Measurements from ENCODE around the gene SELPLG.
A peak's percentile ranks its signal among the peaks of the same experiment; 100 is the strongest.

SELPLG gene

GRCh38 chr12:108645686-108646599 is 12.2 kb upstream of the SELPLG start:
- Histone ChIP-seq H3K4me1 (ENCODE audit: control insufficient read depth, insufficient read depth, low read length, poor library complexity, severe bottlenecking) (peaks cover 32% of the 10 kb centered on the region), H3K27ac (ENCODE audit: low read depth, low read length, severe bottlenecking) (no peak overlapping the region), H3K4me3 (ENCODE audit: extremely low read depth, insufficient read depth, low read length, poor library complexity, severe bottlenecking) (no peak overlapping the region), H3K36me3 (ENCODE audit: control insufficient read depth, insufficient read depth, low read length) (peaks cover 90% of the 10 kb centered on the region), H3K9me3 (ENCODE audit: control insufficient read depth, low read length) (no peaks in the 10 kb centered on the region)
- WGBS, 2 experiments (ENCODE audit: insufficient coverage in 2 of 2): 93 to 96% methylated on average over 7 to 13 of the region's 15 CpGs

GRCh38 chr12:108644811-108645120 is 11.1 kb upstream of the SELPLG start:
- Histone ChIP-seq H3K4me3 (ENCODE audit: extremely low read depth, insufficient read depth, low read length, poor library complexity, severe bottlenecking) (no peak overlapping the region), H3K36me3 (ENCODE audit: control insufficient read depth, insufficient read depth, low read length) (peaks cover 78% of the 10 kb centered on the region), H3K9me3 (ENCODE audit: control insufficient read depth, low read length) (no peaks in the 10 kb centered on the region), H3K27ac (ENCODE audit: low read depth, low read length, severe bottlenecking) (no peak overlapping the region), H3K4me1 (ENCODE audit: control insufficient read depth, insufficient read depth, low read length, poor library complexity, severe bottlenecking) (peaks cover 25% of the 10 kb centered on the region)
- 97 to 100% methylated on average over 6 of the region's 7 CpGs for WGBS, 2 experiments (ENCODE audit: insufficient coverage in 2 of 2)

GRCh38 chr12:108643941-108644810 is 10.5 kb upstream of the SELPLG start:
- Histone ChIP-seq H3K36me3 (ENCODE audit: control insufficient read depth, insufficient read depth, low read length) (peaks cover 72% of the 10 kb centered on the region), H3K27ac (ENCODE audit: low read depth, low read length, severe bottlenecking) (no peak overlapping the region), H3K9me3 (ENCODE audit: control insufficient read depth, low read length) (no peaks in the 10 kb centered on the region), H3K4me3 (ENCODE audit: extremely low read depth, insufficient read depth, low read length, poor library complexity, severe bottlenecking) (no peak overlapping the region), H3K4me1 (ENCODE audit: control insufficient read depth, insufficient read depth, low read length, poor library complexity, severe bottlenecking) (peaks cover 28% of the 10 kb centered on the region)
- 92 to 95% methylated on average over 15 to 18 of the region's 18 CpGs for WGBS, 2 experiments (ENCODE audit: insufficient coverage in 2 of 2)

DNA sequence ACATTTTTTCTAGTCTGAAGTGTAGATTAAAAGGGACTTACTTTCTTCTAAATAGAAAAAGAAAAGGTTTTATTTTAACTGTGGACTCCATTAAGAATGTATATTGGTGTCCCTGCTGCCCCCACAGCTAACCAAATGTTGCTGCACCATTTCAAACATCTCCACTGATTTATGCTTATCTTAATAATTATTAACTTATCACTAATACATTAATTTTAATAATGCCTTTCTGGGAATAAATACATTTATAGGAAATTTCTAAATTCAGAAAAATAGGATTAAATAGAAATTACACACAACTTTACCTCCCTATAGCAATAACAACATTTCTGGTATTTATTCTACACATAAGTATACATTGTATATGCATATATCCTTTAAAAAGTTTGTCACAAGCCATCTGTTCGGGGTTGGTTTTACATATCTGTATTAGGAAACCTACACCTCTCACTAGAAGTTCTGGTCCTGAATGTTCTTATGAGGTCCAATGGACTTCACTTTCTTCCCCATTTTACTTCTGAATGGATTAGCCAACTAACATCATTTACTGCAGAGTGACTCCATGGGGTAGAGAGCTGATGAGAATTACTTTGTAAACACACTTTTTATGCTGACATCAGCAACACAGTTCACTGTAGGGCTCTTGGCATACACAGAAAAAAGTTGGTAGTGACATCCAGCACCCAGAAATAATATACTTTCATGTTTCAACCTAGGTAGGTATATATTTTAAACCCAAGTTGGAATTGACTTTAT is 9.4 kb upstream of the SELPLG start:
- WGBS, 2 experiments (ENCODE audit: insufficient coverage in 2 of 2): no CpG with 5 or more reads among the region's 1 CpG
- Histone ChIP-seq H3K4me3 (ENCODE audit: extremely low read depth, insufficient read depth, low read length, poor library complexity, severe bottlenecking) (no peak overlapping the region), H3K4me1 (ENCODE audit: control insufficient read depth, insufficient read depth, low read length, poor library complexity, severe bottlenecking) (peaks cover 28% of the 10 kb centered on the region), H3K36me3 (ENCODE audit: control insufficient read depth, insufficient read depth, low read length) (peaks cover 61% of the 10 kb centered on the region), H3K27ac (ENCODE audit: low read depth, low read length, severe bottlenecking) (no peak overlapping the region), H3K9me3 (ENCODE audit: control insufficient read depth, low read length) (no peaks in the 10 kb centered on the region)

GRCh38 chr12:108642269-108642870 is 8.7 kb upstream of the SELPLG start:
- no peak overlapping the region for H3K4me3 ChIP-seq (ENCODE audit: extremely low read depth, insufficient read depth, low read length, poor library complexity, severe bottlenecking)
- no peak overlapping the region for H3K27ac ChIP-seq (ENCODE audit: low read depth, low read length, severe bottlenecking)
- peaks cover 31% of the 10 kb centered on the region for H3K4me1 ChIP-seq (ENCODE audit: control insufficient read depth, insufficient read depth, low read length, poor library complexity, severe bottlenecking)
- H3K9me3 ChIP-seq (ENCODE audit: control insufficient read depth, low read length): no peaks in the 10 kb centered on the region
- peaks cover 54% of the 10 kb centered on the region for H3K36me3 ChIP-seq (ENCODE audit: control insufficient read depth, insufficient read depth, low read length)
- WGBS, 2 experiments (ENCODE audit: insufficient coverage in 2 of 2): 89 to 94% methylated on average over 9 to 10 of the region's 16 CpGs

DNA sequence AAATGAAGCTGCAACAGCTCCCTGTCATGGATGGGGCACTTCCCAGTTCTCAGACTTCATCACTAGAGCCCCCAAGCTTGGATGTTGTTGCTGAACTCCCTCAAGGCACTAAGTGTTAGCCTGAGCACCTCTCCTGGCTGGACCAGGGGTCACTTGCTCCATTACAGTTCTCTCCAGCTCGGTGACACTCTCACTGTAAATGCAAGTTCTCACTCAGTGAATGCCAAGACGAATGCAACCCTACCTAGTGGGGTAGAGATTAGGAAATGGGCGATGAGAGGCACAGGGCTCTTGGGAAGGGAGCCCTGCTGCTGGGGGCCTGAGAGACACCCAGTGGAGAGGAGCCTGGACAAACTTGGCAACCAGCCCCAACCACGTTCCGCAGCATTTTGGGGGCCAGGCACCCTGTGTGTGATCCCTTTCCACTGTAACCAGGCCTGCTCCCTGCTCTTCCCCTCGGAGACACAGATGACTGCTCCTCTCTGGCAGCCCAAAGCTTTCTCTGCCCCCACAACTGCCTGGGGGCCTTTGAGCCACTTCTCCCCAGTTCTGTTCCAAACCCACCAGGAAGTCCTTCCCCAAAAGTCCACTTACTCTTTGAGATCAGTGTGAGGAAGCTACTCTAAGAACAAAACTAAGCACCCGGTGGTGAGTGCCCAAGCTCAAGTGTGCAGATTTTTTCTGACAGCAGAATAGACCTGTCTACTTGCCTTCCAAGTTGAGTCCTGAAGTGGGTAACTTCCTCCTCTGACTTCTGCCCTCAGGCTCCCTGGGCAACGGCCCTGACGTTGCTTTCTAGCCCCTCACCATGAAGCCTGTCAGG is 8.0 kb upstream of the SELPLG start:
- 92% methylated on average over 6 to 7 of the region's 9 CpGs for WGBS, 2 experiments (ENCODE audit: insufficient coverage in 2 of 2)
- peaks cover 31% of the 10 kb centered on the region for H3K4me1 ChIP-seq (ENCODE audit: control insufficient read depth, insufficient read depth, low read length, poor library complexity, severe bottlenecking)
- H3K4me3 ChIP-seq (ENCODE audit: extremely low read depth, insufficient read depth, low read length, poor library complexity, severe bottlenecking): no peak overlapping the region
- H3K27ac ChIP-seq (ENCODE audit: low read depth, low read length, severe bottlenecking): no peak overlapping the region
- no peaks in the 10 kb centered on the region for H3K9me3 ChIP-seq (ENCODE audit: control insufficient read depth, low read length)
- peaks cover 47% of the 10 kb centered on the region for H3K36me3 ChIP-seq (ENCODE audit: control insufficient read depth, insufficient read depth, low read length)

GRCh38 chr12:108640802-108641445 is 7.2 kb upstream of the SELPLG start:
- Histone ChIP-seq H3K4me3 (ENCODE audit: extremely low read depth, insufficient read depth, low read length, poor library complexity, severe bottlenecking) (no peak overlapping the region), H3K36me3 (ENCODE audit: control insufficient read depth, insufficient read depth, low read length) (peaks cover 40% of the 10 kb centered on the region), H3K9me3 (ENCODE audit: control insufficient read depth, low read length) (no peaks in the 10 kb centered on the region), H3K4me1 (ENCODE audit: control insufficient read depth, insufficient read depth, low read length, poor library complexity, severe bottlenecking) (peaks cover 31% of the 10 kb centered on the region), H3K27ac (ENCODE audit: low read depth, low read length, severe bottlenecking) (peak overlapping the region; percentile 5)
- WGBS, 2 experiments (ENCODE audit: insufficient coverage in 2 of 2): 96 to 100% methylated on average over 5 of the region's 10 CpGs

DNA sequence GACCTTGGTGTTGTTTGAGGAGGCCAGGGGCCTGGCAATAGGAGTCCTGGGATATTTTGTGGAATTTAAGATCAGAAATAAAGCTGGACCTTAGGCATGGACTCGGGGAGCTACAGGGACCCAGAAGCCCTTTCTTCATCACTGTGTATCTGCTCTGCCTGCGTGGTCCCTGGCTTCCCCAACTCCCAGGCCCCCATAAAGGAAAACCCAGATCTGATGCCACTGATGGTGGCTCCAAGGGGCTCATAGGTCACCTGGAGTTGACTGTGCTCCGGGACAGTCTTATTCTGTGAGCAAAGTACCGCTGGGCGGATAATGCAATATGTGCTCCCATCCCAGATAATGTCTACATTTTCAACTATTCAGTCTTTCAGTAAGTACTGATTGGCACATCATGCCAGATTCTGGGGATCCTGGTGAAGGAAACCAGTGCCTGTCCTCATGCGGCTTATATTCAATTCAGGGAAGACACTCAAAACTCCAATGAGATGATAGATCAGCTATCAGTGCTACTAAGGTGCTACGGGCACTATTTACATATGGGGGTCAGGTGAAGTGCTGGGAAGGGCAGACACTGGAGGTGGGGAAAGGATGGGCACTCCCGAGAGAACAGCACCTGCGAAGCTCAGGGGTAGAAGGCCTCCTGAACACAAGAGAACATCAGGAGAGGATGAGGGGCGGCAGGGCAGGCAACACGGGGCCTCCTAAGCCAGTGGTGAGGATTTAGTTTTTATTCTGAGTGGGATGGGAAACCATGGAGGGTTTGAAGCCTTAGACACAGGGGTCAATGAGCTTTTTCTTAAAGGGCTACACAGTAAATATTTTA is 5.5 kb upstream of the SELPLG start:
- H3K4me1 ChIP-seq (ENCODE audit: control insufficient read depth, insufficient read depth, low read length, poor library complexity, severe bottlenecking): peaks cover 36% of the 10 kb centered on the region
- no peaks in the 10 kb centered on the region for H3K9me3 ChIP-seq (ENCODE audit: control insufficient read depth, low read length)
- H3K4me3 ChIP-seq (ENCODE audit: extremely low read depth, insufficient read depth, low read length, poor library complexity, severe bottlenecking): no peak overlapping the region
- peak overlapping the region; percentile 89 for H3K27ac ChIP-seq (ENCODE audit: low read depth, low read length, severe bottlenecking)
- 92 to 95% methylated on average over 9 to 11 of the region's 11 CpGs for WGBS, 2 experiments (ENCODE audit: insufficient coverage in 2 of 2)
- H3K36me3 ChIP-seq (ENCODE audit: control insufficient read depth, insufficient read depth, low read length): peaks cover 22% of the 10 kb centered on the region

Data from mesodermal cell (in vitro differentiated cells).